GM23338 (cell line): Measurements from ENCODE around the gene SH3BP4. TPM values are rescaled to one million over a fixed set of nuclear protein-coding genes. Genes with fewer than 3 reads are reported as not detected.

ENCODE experiments used
- ATAC-seq: fragments of 200-7000 bp; cut with Tn5 transposase; 3 replicates; pipeline ENCODE4 v1.9.1; 2020
- DNase-seq: peaks from one replicate; pipeline ENCODE4 v3.0.0-alpha.2; 2015; ENCODE audit warnings: low spot score
- H2AFZ ChIP-seq: fragments of 200-600 bp; sonication (generic); 2 replicates; pipeline ENCODE4 v1.8.0; 2016; ENCODE audit warnings: antibody characterized with exemption, mild to moderate bottlenecking, moderate library complexity
- H3F3A ChIP-seq: fragments of 200-600 bp; sonication (generic); replicated peaks from 2 replicates; pipeline ENCODE4 v1.8.0; 2017; ENCODE audit warnings: antibody characterized with exemption, mixed run types, low read depth
- H3K27ac ChIP-seq: fragments of 200-600 bp; sonication (generic); 2 replicates; pipeline ENCODE4 v1.6.1; 2016; ENCODE audit warnings: low read depth
- H3K27me3 ChIP-seq: fragments of 200-600 bp; sonication (generic); 2 replicates; pipeline ENCODE4 v1.8.0; 2016; ENCODE audit warnings: mild to moderate bottlenecking, mixed run types, moderate library complexity; ENCODE audit not compliant: insufficient read depth
- H3K36me3 ChIP-seq: fragments of 200-600 bp; sonication (generic); 2 replicates; pipeline ENCODE4 v1.8.0; 2016; ENCODE audit warnings: mild to moderate bottlenecking; ENCODE audit not compliant: insufficient read depth
- H3K4me1 ChIP-seq: fragments of 200-600 bp; sonication (generic); 2 replicates; pipeline ENCODE4 v1.8.0; 2016; ENCODE audit warnings: mild to moderate bottlenecking, moderate library complexity; ENCODE audit not compliant: insufficient read depth
- H3K4me2 ChIP-seq: fragments of 200-600 bp; sonication (generic); 2 replicates; pipeline ENCODE4 v1.7.1; 2017; ENCODE audit warnings: mixed run types
- H3K4me3 ChIP-seq: fragments of 200-600 bp; sonication (generic); 2 replicates; pipeline ENCODE4 v1.6.1; 2016; ENCODE audit warnings: mixed run types
- H3K79me2 ChIP-seq: fragments of 200-600 bp; sonication (generic); replicated peaks from 2 replicates; pipeline ENCODE4 v1.8.0; 2017; ENCODE audit warnings: mild to moderate bottlenecking; ENCODE audit not compliant: insufficient read depth
- H3K9me2 ChIP-seq: fragments of 200-600 bp; sonication (generic); 2 replicates; pipeline ENCODE4 v1.8.0; 2017; ENCODE audit not compliant: insufficient read depth
- H4K20me1 ChIP-seq: fragments of 200-600 bp; sonication (generic); replicated peaks from 2 replicates; pipeline ENCODE4 v1.8.0; 2017; ENCODE audit warnings: mild to moderate bottlenecking; ENCODE audit not compliant: insufficient read depth
- H3K27ac Mint-ChIP-seq: 2 replicates; pipeline ENCODE4 v1.8.0; 2020; ENCODE audit warnings: inconsistent platforms, mild to moderate bottlenecking, moderate library complexity, mixed read lengths
- H3K27me3 Mint-ChIP-seq: 3 replicates; pipeline ENCODE4 v1.8.0; 2022; ENCODE audit warnings: low read depth, mild to moderate bottlenecking, moderate library complexity, mixed read lengths, inconsistent platforms; ENCODE audit not compliant: insufficient read depth, poor library complexity
- H3K36me3 Mint-ChIP-seq: 3 replicates; pipeline ENCODE4 v1.8.0; 2021; ENCODE audit warnings: low read depth, mild to moderate bottlenecking, inconsistent platforms, moderate library complexity, mixed read lengths
- H3K4me1 Mint-ChIP-seq: 3 replicates; pipeline ENCODE4 v1.8.0; 2020; ENCODE audit warnings: mild to moderate bottlenecking, inconsistent platforms, mixed read lengths
- H3K4me3 Mint-ChIP-seq: 3 replicates; pipeline ENCODE4 v1.8.0; 2021; ENCODE audit warnings: moderate library complexity, mild to moderate bottlenecking, inconsistent platforms, mixed read lengths
- H3K9me3 Mint-ChIP-seq: 3 replicates; pipeline ENCODE4 v1.8.0; 2020; ENCODE audit warnings: moderate library complexity, mild to moderate bottlenecking, inconsistent platforms, mixed read lengths
- EZH2phosphoT487 ChIP-seq: fragments of 200-600 bp; sonication (generic); IDR thresholded peaks from one replicate; pipeline ENCODE4 v1.8.1; 2018; ENCODE audit warnings: antibody characterized with exemption; ENCODE audit not compliant: unreplicated experiment
- JUNB ChIP-seq: IDR thresholded peaks from one replicate; pipeline ENCODE4 v1.6.1; 2016; ENCODE audit warnings: antibody characterized with exemption; ENCODE audit not compliant: unreplicated experiment
- ZNF331 ChIP-seq: fragments of 250-450 bp; sonication (Bioruptor Pico); IDR thresholded peaks from 2 replicates; pipeline ENCODE4 v1.5.0; 2020; ENCODE audit warnings: low read depth, mild to moderate bottlenecking, moderate library complexity
- polyA plus RNA-seq: library from polyadenylated mRNA; unstranded; fragments of >200 nt; fragmentation: Nextera tagmentation; extraction: Ambion mirVana; gene quantifications from 2 replicates; pipeline ENCODE4 v1.2.1, GENCODE V29; 2016
- total RNA-seq: library from RNA; depleted of rRNA; stranded (reverse); fragments of >200 nt; shearing (Covaris generic); gene quantifications from 2 replicates; pipeline ENCODE4 v1.2.3, GENCODE V29; 2014
- TF ChIP-seq, protein P1 (sequence below): IDR thresholded peaks from one replicate; pipeline ENCODE4 v1.6.1; 2018; ENCODE audit warnings: antibody characterized with exemption; ENCODE audit not compliant: unreplicated experiment
- TF ChIP-seq, protein P2 (sequence below): IDR thresholded peaks from 2 replicates; pipeline ENCODE4 v1.6.1; 2016; ENCODE audit warnings: antibody characterized with exemption
- TF ChIP-seq, protein P3 (sequence below), 2 experiments: fragments of 200-600 bp in 1 of 2; sonication (generic) in 1 of 2; conservative IDR thresholded peaks; 2 replicates each; pipeline versions ENCODE4 v1.5.1 to v1.6.1; 2016 to 2017; ENCODE audit warnings: antibody characterized with exemption in 2 of 2, low read depth in 2 of 2, mild to moderate bottlenecking in 2 of 2, moderate library complexity in 1 of 2

SH3BP4 gene
- total and polyA plus RNA-seq, 2 experiments from 2014 or later: 15.6 to 50.9 TPM

DNA sequence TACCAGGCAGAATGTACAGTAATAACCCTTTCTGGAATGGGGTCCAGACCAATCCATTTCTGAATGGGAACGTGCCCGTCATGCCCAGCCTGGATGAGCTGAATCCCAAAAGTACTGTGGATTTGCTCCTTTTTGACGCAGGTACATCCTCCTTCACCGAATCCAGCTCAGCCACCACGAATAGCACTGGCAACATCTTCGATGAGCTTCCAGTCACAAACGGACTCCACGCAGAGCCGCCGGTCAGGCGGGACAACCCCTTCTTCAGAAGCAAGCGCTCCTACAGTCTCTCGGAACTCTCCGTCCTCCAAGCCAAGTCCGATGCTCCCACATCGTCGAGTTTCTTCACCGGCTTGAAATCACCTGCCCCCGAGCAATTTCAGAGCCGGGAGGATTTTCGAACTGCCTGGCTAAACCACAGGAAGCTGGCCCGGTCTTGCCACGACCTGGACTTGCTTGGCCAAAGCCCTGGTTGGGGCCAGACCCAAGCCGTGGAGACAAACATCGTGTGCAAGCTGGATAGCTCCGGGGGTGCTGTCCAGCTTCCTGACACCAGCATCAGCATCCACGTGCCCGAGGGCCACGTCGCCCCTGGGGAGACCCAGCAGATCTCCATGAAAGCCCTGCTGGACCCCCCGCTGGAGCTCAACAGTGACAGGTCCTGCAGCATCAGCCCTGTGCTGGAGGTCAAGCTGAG, 89.6 kb downstream of the SH3BP4 start (continued):
- TF ChIP-seq, protein P1, sequence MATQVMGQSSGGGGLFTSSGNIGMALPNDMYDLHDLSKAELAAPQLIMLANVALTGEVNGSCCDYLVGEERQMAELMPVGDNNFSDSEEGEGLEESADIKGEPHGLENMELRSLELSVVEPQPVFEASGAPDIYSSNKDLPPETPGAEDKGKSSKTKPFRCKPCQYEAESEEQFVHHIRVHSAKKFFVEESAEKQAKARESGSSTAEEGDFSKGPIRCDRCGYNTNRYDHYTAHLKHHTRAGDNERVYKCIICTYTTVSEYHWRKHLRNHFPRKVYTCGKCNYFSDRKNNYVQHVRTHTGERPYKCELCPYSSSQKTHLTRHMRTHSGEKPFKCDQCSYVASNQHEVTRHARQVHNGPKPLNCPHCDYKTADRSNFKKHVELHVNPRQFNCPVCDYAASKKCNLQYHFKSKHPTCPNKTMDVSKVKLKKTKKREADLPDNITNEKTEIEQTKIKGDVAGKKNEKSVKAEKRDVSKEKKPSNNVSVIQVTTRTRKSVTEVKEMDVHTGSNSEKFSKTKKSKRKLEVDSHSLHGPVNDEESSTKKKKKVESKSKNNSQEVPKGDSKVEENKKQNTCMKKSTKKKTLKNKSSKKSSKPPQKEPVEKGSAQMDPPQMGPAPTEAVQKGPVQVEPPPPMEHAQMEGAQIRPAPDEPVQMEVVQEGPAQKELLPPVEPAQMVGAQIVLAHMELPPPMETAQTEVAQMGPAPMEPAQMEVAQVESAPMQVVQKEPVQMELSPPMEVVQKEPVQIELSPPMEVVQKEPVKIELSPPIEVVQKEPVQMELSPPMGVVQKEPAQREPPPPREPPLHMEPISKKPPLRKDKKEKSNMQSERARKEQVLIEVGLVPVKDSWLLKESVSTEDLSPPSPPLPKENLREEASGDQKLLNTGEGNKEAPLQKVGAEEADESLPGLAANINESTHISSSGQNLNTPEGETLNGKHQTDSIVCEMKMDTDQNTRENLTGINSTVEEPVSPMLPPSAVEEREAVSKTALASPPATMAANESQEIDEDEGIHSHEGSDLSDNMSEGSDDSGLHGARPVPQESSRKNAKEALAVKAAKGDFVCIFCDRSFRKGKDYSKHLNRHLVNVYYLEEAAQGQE: no peak
- TF ChIP-seq, protein P2, sequence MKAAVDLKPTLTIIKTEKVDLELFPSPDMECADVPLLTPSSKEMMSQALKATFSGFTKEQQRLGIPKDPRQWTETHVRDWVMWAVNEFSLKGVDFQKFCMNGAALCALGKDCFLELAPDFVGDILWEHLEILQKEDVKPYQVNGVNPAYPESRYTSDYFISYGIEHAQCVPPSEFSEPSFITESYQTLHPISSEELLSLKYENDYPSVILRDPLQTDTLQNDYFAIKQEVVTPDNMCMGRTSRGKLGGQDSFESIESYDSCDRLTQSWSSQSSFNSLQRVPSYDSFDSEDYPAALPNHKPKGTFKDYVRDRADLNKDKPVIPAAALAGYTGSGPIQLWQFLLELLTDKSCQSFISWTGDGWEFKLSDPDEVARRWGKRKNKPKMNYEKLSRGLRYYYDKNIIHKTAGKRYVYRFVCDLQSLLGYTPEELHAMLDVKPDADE: no peak

DNA sequence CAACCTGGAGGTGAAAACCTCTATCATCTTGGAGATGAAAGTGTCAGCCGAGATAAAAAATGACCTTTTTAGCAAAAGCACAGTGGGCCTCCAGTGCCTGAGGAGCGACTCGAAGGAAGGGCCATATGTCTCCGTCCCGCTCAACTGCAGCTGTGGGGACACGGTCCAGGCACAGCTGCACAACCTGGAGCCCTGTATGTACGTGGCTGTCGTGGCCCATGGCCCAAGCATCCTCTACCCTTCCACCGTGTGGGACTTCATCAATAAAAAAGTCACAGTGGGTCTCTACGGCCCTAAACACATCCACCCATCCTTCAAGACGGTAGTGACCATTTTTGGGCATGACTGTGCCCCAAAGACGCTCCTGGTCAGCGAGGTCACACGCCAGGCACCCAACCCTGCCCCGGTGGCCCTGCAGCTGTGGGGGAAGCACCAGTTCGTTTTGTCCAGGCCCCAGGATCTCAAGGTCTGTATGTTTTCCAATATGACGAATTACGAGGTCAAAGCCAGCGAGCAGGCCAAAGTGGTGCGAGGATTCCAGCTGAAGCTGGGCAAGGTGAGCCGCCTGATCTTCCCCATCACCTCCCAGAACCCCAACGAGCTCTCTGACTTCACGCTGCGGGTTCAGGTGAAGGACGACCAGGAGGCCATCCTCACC, 90.2 kb downstream of the SH3BP4 start:
- H4K20me1 ChIP-seq: peaks cover 19% of the 10 kb centered on the region
- peaks cover 7% of the 10 kb centered on the region for H3K27me3 Mint-ChIP-seq
- H3K79me2 ChIP-seq: peaks cover 38% of the 10 kb centered on the region
- no peak for ATAC-seq
- no peak for DNase-seq
- no peak overlapping the region for H3K27ac Mint-ChIP-seq
- H3K4me3 ChIP-seq: no peak overlapping the region
- peaks cover 15% of the 10 kb centered on the region for H3K4me1 Mint-ChIP-seq
- no peak overlapping the region for H3K27ac ChIP-seq
- no peaks in the 10 kb centered on the region for H3K9me2 ChIP-seq
- H2AFZ ChIP-seq: no peak overlapping the region
- H3K4me1 ChIP-seq: peaks cover 17% of the 10 kb centered on the region
- no peak overlapping the region for H3K4me2 ChIP-seq
- H3K4me3 Mint-ChIP-seq: no peak overlapping the region
- TF ChIP-seq, protein P3, sequence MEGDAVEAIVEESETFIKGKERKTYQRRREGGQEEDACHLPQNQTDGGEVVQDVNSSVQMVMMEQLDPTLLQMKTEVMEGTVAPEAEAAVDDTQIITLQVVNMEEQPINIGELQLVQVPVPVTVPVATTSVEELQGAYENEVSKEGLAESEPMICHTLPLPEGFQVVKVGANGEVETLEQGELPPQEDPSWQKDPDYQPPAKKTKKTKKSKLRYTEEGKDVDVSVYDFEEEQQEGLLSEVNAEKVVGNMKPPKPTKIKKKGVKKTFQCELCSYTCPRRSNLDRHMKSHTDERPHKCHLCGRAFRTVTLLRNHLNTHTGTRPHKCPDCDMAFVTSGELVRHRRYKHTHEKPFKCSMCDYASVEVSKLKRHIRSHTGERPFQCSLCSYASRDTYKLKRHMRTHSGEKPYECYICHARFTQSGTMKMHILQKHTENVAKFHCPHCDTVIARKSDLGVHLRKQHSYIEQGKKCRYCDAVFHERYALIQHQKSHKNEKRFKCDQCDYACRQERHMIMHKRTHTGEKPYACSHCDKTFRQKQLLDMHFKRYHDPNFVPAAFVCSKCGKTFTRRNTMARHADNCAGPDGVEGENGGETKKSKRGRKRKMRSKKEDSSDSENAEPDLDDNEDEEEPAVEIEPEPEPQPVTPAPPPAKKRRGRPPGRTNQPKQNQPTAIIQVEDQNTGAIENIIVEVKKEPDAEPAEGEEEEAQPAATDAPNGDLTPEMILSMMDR (conservative IDR thresholded peaks at IDR 0.05; ENCODE audit: low read depth in 2 of 2): no peak
- TF ChIP-seq JUNB (no peak), ZNF331 (CRISPR knock-in tag) (no peak), EZH2phosphoT487 (no peak)
- H3K36me3 Mint-ChIP-seq: peaks cover 45% of the 10 kb centered on the region
- no peaks in the 10 kb centered on the region for H3K9me3 Mint-ChIP-seq
- no peaks in the 10 kb centered on the region for H3K27me3 ChIP-seq
- H3K36me3 ChIP-seq: peaks cover 18% of the 10 kb centered on the region; the same call in 1 of the 2 replicates
- H3F3A ChIP-seq: 0 out of 2 replicates have a peak, but pooled peaks cover 4% of the 10 kb centered on the region
